Mesothelial cell of epicardium (in vitro differentiated cells): ENCODE measurements around the gene COX6B2. TPM values are rescaled to one million over a fixed set of nuclear protein-coding genes. Genes with fewer than 3 reads are reported as not detected.
A peak's percentile ranks its signal among the peaks of the same experiment; 100 is the strongest.

Experiments used
- DNase-seq, 2 experiments: peaks; one replicate each; pipeline ENCODE4 v3.0.0; 2021; ENCODE audit warnings: low spot score in 2 of 2; ENCODE audit not compliant: unreplicated experiment in 2 of 2
- H3K27ac Mint-ChIP-seq: 2 replicates; pipeline ENCODE4 v1.8.0; 2021; ENCODE audit warnings: mixed read lengths
- H3K27me3 Mint-ChIP-seq: 2 replicates; pipeline ENCODE4 v1.8.0; 2021; ENCODE audit warnings: low read depth, mixed read lengths
- H3K36me3 Mint-ChIP-seq: 2 replicates; pipeline ENCODE4 v1.8.0; 2021; ENCODE audit warnings: mixed read lengths
- H3K4me1 Mint-ChIP-seq: 2 replicates; pipeline ENCODE4 v1.8.0; 2021; ENCODE audit warnings: mixed read lengths
- H3K4me3 Mint-ChIP-seq: 2 replicates; pipeline ENCODE4 v1.8.0; 2021; ENCODE audit warnings: mild to moderate bottlenecking, moderate library complexity, mixed read lengths
- H3K9me3 Mint-ChIP-seq: 2 replicates; pipeline ENCODE4 v1.8.0; 2021; ENCODE audit warnings: mixed read lengths
- CTCF ChIP-seq: fragments of 200-600 bp; sonication (generic); IDR thresholded peaks from one replicate; pipeline ENCODE4 v1.5.0; 2021; ENCODE audit warnings: antibody characterized with exemption; ENCODE audit not compliant: unreplicated experiment
- total RNA-seq: library from RNA; stranded (reverse); gene quantifications from 3 replicates; pipeline ENCODE4 v1.2.1, GENCODE V29; 2021

The COX6B2 gene
- total RNA-seq, 1 donor from 2014 or later: 11.5 TPM

- Mint-ChIP-seq H3K36me3 (peaks cover 30% of the 10 kb centered on the region), H3K27me3 (no peaks in the 10 kb centered on the region), H3K4me3 (no peak overlapping the region), H3K9me3 (no peaks in the 10 kb centered on the region), H3K4me1 (peaks cover 6% of the 10 kb centered on the region), H3K27ac (no peak overlapping the region)
- TF ChIP-seq CTCF: no peak
- DNase-seq: no peak
Measured at GRCh38 chr19:55304980-55305379, 49.5 kb downstream of the COX6B2 start.

- Mint-ChIP-seq H3K27me3 (no peaks in the 10 kb centered on the region), H3K4me1 (peaks cover 6% of the 10 kb centered on the region), H3K36me3 (peaks cover 31% of the 10 kb centered on the region), H3K9me3 (no peaks in the 10 kb centered on the region), H3K4me3 (no peak overlapping the region), H3K27ac (no peak overlapping the region)
- no peak for TF ChIP-seq CTCF
- no peak for DNase-seq
Measured at GRCh38 chr19:55304279-55304978, 50.1 kb downstream of the COX6B2 start.

GRCh38 chr19:55303477-55303876 is 51.0 kb downstream of the COX6B2 start:
- Mint-ChIP-seq H3K27ac (no peak overlapping the region), H3K4me1 (peaks cover 6% of the 10 kb centered on the region), H3K9me3 (no peaks in the 10 kb centered on the region), H3K27me3 (no peaks in the 10 kb centered on the region), H3K36me3 (peaks cover 25% of the 10 kb centered on the region), H3K4me3 (no peak overlapping the region)
- TF ChIP-seq CTCF: no peak
- DNase-seq: no peak

- H3K36me3 Mint-ChIP-seq: peaks cover 24% of the 10 kb centered on the region
- no peaks in the 10 kb centered on the region for H3K27me3 Mint-ChIP-seq
- DNase-seq: no peak
- H3K9me3 Mint-ChIP-seq: no peaks in the 10 kb centered on the region
- peaks cover 6% of the 10 kb centered on the region for H3K4me1 Mint-ChIP-seq
- no peak for TF ChIP-seq CTCF
- H3K4me3 Mint-ChIP-seq: no peak overlapping the region
- no peak overlapping the region for H3K27ac Mint-ChIP-seq
Measured at GRCh38 chr19:55302318-55302703, 52.2 kb downstream of the COX6B2 start.

- H3K4me1 Mint-ChIP-seq: peaks cover 6% of the 10 kb centered on the region
- peak; percentile 99 for TF ChIP-seq CTCF
- no peaks in the 10 kb centered on the region for H3K9me3 Mint-ChIP-seq
- H3K27me3 Mint-ChIP-seq: no peaks in the 10 kb centered on the region
- peak overlapping the region; percentile 66 for H3K4me3 Mint-ChIP-seq
- H3K27ac Mint-ChIP-seq: no peak overlapping the region
- peaks cover 22% of the 10 kb centered on the region for H3K36me3 Mint-ChIP-seq
- peak; percentile 89 to 98 for DNase-seq
Measured at GRCh38 chr19:55301459-55302317, 52.8 kb downstream of the COX6B2 start.
